Neutrophil (primary cell): Measurements from ENCODE around the gene MUC5B.

Experiments used
- H3K27ac ChIP-seq: fragments of 200-600 bp; sonication (generic); 2 replicates; pipeline ENCODE4 v1.5.1; 2016; ENCODE audit warnings: mild to moderate bottlenecking, moderate library complexity
- H3K27me3 ChIP-seq: fragments of 200-600 bp; sonication (generic); 2 replicates; pipeline ENCODE4 v1.6.0; 2016; ENCODE audit warnings: mild to moderate bottlenecking
- H3K36me3 ChIP-seq: fragments of 200-600 bp; sonication (generic); 2 replicates; pipeline ENCODE4 v1.5.1; 2017
- H3K4me1 ChIP-seq, 2 experiments: fragments of 200-600 bp in 1 of 2; sonication (generic) in 1 of 2; 1 replicate in 1 of 2; 2 replicates in 1 of 2; pipeline versions ENCODE4 v1.5.1 to v1.6.1; 2013 to 2016; ENCODE audit warnings: low read depth in 1 of 2, low read length in 1 of 2, mild to moderate bottlenecking in 1 of 2, moderate library complexity in 1 of 2; ENCODE audit not compliant: control insufficient read depth in 1 of 2, insufficient read depth in 1 of 2
- H3K4me3 ChIP-seq, 2 experiments: fragments of 200-600 bp in 1 of 2; sonication (generic) in 1 of 2; 1 replicate in 1 of 2; 2 replicates in 1 of 2; pipeline ENCODE4 v1.5.1; 2013 to 2016; ENCODE audit warnings: low read depth in 1 of 2, low read length in 1 of 2, mild to moderate bottlenecking in 1 of 2, moderate library complexity in 1 of 2
- H3K9me3 ChIP-seq: fragments of 200-600 bp; sonication (generic); 2 replicates; pipeline ENCODE4 v1.5.1; 2016
- CTCF ChIP-seq: fragments of 200-600 bp; sonication (generic); IDR thresholded peaks from 2 replicates; pipeline ENCODE4 v1.5.1; 2016; ENCODE audit warnings: antibody characterized with exemption

The MUC5B gene

GRCh38 chr11:1228101-1228821, 5.4 kb downstream of the MUC5B start:
- no peaks in the 10 kb centered on the region for H3K9me3 ChIP-seq
- H3K27ac ChIP-seq = no peak overlapping the region
- no peak for TF ChIP-seq CTCF
- no peaks in the 10 kb centered on the region for H3K36me3 ChIP-seq
- no peaks in the 10 kb centered on the region for H3K4me1 ChIP-seq
- H3K4me3 ChIP-seq = no peak overlapping the region
- H3K27me3 ChIP-seq = peaks cover 22% of the 10 kb centered on the region

- H3K36me3 ChIP-seq = no peaks in the 10 kb centered on the region
- H3K27ac ChIP-seq = no peak overlapping the region
- peaks cover 14% of the 10 kb centered on the region for H3K27me3 ChIP-seq
- no peaks in the 10 kb centered on the region for H3K4me1 ChIP-seq
- no peak overlapping the region for H3K4me3 ChIP-seq
- no peaks in the 10 kb centered on the region for H3K9me3 ChIP-seq
- TF ChIP-seq CTCF = no peak
Measured at GRCh38 chr11:1228921-1229451, 6.1 kb downstream of the MUC5B start.

- H3K27ac ChIP-seq = no peak overlapping the region
- no peak overlapping the region for H3K4me3 ChIP-seq
- no peaks in the 10 kb centered on the region for H3K9me3 ChIP-seq
- peaks cover 11% of the 10 kb centered on the region for H3K27me3 ChIP-seq
- H3K36me3 ChIP-seq = no peaks in the 10 kb centered on the region
- no peaks in the 10 kb centered on the region for H3K4me1 ChIP-seq
- TF ChIP-seq CTCF = no peak
Measured at GRCh38 chr11:1229471-1230120, 6.7 kb downstream of the MUC5B start.

- Histone ChIP-seq H3K9me3 (no peaks in the 10 kb centered on the region), H3K36me3 (no peaks in the 10 kb centered on the region), H3K4me3 (no peak overlapping the region), H3K27ac (no peak overlapping the region), H3K4me1 (no peaks in the 10 kb centered on the region), H3K27me3 (peaks cover 7% of the 10 kb centered on the region)
- TF ChIP-seq CTCF = no peak
Measured at GRCh38 chr11:1230121-1230455, 7.2 kb downstream of the MUC5B start.

GRCh38 chr11:1230456-1231395, 7.9 kb downstream of the MUC5B start:
- no peak for TF ChIP-seq CTCF
- no peaks in the 10 kb centered on the region for H3K9me3 ChIP-seq
- peaks cover under 1% of the 10 kb centered on the region for H3K27me3 ChIP-seq
- H3K36me3 ChIP-seq = no peaks in the 10 kb centered on the region
- H3K27ac ChIP-seq = no peak overlapping the region
- no peak overlapping the region for H3K4me3 ChIP-seq
- H3K4me1 ChIP-seq = no peaks in the 10 kb centered on the region
